ENCODE measurements around the gene B3GAT1.

DNA sequence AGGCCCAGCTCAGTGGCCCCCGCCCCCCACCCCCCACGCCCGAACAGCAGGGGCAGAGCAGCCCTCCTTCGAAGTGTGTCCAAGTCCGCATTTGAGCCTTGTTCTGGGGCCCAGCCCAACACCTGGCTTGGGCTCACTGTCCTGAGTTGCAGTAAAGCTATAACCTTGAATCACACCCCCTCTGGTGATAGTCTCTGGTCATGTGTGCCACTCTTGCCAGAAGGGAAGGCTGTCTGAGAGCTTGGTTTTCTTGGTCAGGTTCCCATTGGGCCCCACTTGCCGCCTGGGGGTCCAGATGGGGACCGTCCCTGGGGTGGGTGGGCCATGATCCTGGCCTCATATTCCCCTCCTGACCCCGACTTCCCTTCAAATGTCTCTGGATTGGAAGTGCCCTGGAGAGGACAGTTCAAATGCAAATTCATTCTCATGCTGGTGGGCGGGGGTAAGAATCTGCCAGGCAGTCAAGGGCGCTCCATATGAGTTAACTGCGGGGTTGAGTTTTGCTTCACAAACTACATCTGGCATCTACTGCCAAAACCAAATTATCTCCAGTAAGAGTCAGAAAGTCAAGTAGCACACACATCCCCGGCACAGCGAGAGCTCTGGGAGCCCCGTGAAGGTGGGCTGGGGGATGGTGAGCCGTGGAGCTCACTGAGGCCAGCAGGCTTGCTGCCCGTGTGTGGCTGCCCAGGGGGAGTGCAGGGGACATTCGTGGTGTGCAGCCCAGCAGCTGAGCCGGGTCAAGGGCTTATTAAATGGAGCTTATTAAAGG lies 35.7 kb downstream of the B3GAT1 start:
- TF ChIP-seq POLR2A (IDR thresholded peaks at IDR 0.05; ENCODE audit: low read depth, low read length): no peak
- no peak for TF ChIP-seq POLR2AphosphoS5 (IDR thresholded peaks at IDR 0.05; ENCODE audit: low read depth, low read length)
